HCT116 (cell line): ENCODE measurements around the gene PIK3CA.
"Not testable (repeated sequence)": the region's sequence is repeated elsewhere in the genome, so short reads cannot be mapped to it uniquely, and the experiment has no call there.

Experiments
- ELF1 ChIP-seq: IDR thresholded peaks from 2 replicates; pipeline ENCODE4 v1.6.1; 2012; ENCODE audit warnings: low read depth, borderline replicate concordance
- EZH2phosphoT487 ChIP-seq: fragments of 200-600 bp; IDR thresholded peaks from 2 replicates; pipeline ENCODE4 v1.6.1; 2018; ENCODE audit warnings: antibody characterized with exemption, borderline replicate concordance
- POLR2A ChIP-seq: IDR thresholded peaks from 2 replicates; pipeline ENCODE4 v1.7.0; 2011; ENCODE audit warnings: borderline replicate concordance; ENCODE audit not compliant: insufficient read depth, insufficient read length; ENCODE audit errors: extremely low read depth
- POLR2AphosphoS5 ChIP-seq: IDR thresholded peaks from 2 replicates; pipeline ENCODE4 v1.6.1; 2011; ENCODE audit warnings: mild to moderate bottlenecking, low read depth, low read length, moderate library complexity
- SP1 ChIP-seq: IDR thresholded peaks from 2 replicates; pipeline ENCODE4 v1.6.1; 2012; ENCODE audit warnings: low read depth
- SRF ChIP-seq: IDR thresholded peaks from 2 replicates; pipeline ENCODE4 v1.6.1; 2012; ENCODE audit warnings: low read depth
- YY1 ChIP-seq: IDR thresholded peaks from 2 replicates; pipeline ENCODE4 v1.6.1; 2011; ENCODE audit warnings: low read length, low read depth, moderate library complexity, mild to moderate bottlenecking; ENCODE audit not compliant: insufficient replicate concordance; ENCODE audit errors: extremely low read depth
- ZNF274 ChIP-seq: fragments of 200-500 bp; sonication (Bioruptor generic); IDR thresholded peaks from 2 replicates; pipeline ENCODE4 v1.6.1; 2014; ENCODE audit warnings: mild to moderate bottlenecking, low read depth, low read length, inconsistent platforms
- TF ChIP-seq, protein P1 (sequence below): IDR thresholded peaks from 2 replicates; pipeline ENCODE4 v1.6.1; 2012
- TF ChIP-seq, protein P2 (sequence below): IDR thresholded peaks from 2 replicates; pipeline ENCODE4 v1.6.1; 2012
- TF ChIP-seq, protein P3 (sequence below), 3 experiments: fragments of 200-600 bp in 1 of 3; sonication (generic) in 1 of 3; IDR thresholded peaks in 2 of 3; conservative IDR thresholded peaks in 1 of 3; 2 replicates each; pipeline ENCODE4 v1.5.1; 2012 to 2017; ENCODE audit warnings: low read depth in 2 of 3, low read length in 2 of 3, antibody characterized with exemption in 1 of 3, borderline replicate concordance in 1 of 3, control low read depth in 1 of 3, mild to moderate bottlenecking in 1 of 3, mixed read lengths in 1 of 3, mixed run types in 1 of 3, moderate library complexity in 1 of 3; ENCODE audit not compliant: insufficient read depth in 1 of 3
- TF ChIP-seq, protein P4 (sequence below): IDR thresholded peaks from 2 replicates; pipeline ENCODE4 v1.6.1; 2012; ENCODE audit warnings: low read depth

DNA sequence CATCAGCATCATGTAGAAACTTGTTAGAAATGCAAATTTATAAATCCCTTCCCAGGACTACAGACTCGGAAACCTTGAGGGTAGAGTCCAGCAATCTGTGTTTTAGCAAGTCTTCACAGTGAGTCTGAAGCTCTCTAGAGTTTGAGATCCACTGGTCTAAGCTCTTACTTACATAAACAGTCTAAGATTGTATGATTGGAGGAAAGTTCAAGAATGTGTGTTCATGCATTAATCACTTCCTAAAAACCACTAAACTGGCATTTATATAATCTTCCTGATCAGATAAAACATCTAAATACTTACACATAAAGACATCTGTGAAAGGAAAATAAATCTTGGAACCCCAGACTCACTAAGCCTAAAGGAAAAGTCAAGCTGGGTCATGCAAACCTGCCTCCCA lies 32.7 kb upstream of the PIK3CA start:
- TF ChIP-seq, protein P1, sequence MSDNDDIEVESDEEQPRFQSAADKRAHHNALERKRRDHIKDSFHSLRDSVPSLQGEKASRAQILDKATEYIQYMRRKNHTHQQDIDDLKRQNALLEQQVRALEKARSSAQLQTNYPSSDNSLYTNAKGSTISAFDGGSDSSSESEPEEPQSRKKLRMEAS: not testable (repeated sequence)
- TF ChIP-seq EZH2phosphoT487, POLR2A, SRF, YY1, ELF1, ZNF274, SP1, POLR2AphosphoS5: not testable (repeated sequence)
- TF ChIP-seq, protein P2, sequence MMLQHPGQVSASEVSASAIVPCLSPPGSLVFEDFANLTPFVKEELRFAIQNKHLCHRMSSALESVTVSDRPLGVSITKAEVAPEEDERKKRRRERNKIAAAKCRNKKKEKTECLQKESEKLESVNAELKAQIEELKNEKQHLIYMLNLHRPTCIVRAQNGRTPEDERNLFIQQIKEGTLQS: not testable (repeated sequence)
- TF ChIP-seq, protein P3, sequence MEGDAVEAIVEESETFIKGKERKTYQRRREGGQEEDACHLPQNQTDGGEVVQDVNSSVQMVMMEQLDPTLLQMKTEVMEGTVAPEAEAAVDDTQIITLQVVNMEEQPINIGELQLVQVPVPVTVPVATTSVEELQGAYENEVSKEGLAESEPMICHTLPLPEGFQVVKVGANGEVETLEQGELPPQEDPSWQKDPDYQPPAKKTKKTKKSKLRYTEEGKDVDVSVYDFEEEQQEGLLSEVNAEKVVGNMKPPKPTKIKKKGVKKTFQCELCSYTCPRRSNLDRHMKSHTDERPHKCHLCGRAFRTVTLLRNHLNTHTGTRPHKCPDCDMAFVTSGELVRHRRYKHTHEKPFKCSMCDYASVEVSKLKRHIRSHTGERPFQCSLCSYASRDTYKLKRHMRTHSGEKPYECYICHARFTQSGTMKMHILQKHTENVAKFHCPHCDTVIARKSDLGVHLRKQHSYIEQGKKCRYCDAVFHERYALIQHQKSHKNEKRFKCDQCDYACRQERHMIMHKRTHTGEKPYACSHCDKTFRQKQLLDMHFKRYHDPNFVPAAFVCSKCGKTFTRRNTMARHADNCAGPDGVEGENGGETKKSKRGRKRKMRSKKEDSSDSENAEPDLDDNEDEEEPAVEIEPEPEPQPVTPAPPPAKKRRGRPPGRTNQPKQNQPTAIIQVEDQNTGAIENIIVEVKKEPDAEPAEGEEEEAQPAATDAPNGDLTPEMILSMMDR (IDR thresholded peaks at IDR 0.05 in 2 of 3, conservative IDR thresholded peaks at IDR 0.05 in 1 of 3; ENCODE audit: borderline replicate concordance in 1 of 3, insufficient read depth in 1 of 3, low read depth in 2 of 3, low read length in 2 of 3): not testable (repeated sequence)
- TF ChIP-seq, protein P4, sequence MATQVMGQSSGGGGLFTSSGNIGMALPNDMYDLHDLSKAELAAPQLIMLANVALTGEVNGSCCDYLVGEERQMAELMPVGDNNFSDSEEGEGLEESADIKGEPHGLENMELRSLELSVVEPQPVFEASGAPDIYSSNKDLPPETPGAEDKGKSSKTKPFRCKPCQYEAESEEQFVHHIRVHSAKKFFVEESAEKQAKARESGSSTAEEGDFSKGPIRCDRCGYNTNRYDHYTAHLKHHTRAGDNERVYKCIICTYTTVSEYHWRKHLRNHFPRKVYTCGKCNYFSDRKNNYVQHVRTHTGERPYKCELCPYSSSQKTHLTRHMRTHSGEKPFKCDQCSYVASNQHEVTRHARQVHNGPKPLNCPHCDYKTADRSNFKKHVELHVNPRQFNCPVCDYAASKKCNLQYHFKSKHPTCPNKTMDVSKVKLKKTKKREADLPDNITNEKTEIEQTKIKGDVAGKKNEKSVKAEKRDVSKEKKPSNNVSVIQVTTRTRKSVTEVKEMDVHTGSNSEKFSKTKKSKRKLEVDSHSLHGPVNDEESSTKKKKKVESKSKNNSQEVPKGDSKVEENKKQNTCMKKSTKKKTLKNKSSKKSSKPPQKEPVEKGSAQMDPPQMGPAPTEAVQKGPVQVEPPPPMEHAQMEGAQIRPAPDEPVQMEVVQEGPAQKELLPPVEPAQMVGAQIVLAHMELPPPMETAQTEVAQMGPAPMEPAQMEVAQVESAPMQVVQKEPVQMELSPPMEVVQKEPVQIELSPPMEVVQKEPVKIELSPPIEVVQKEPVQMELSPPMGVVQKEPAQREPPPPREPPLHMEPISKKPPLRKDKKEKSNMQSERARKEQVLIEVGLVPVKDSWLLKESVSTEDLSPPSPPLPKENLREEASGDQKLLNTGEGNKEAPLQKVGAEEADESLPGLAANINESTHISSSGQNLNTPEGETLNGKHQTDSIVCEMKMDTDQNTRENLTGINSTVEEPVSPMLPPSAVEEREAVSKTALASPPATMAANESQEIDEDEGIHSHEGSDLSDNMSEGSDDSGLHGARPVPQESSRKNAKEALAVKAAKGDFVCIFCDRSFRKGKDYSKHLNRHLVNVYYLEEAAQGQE: not testable (repeated sequence)
